ENCODE data around the gene ESPL1.
A peak's percentile ranks its signal among the peaks of the same experiment; 100 is the strongest.

The ESPL1 gene

DNA sequence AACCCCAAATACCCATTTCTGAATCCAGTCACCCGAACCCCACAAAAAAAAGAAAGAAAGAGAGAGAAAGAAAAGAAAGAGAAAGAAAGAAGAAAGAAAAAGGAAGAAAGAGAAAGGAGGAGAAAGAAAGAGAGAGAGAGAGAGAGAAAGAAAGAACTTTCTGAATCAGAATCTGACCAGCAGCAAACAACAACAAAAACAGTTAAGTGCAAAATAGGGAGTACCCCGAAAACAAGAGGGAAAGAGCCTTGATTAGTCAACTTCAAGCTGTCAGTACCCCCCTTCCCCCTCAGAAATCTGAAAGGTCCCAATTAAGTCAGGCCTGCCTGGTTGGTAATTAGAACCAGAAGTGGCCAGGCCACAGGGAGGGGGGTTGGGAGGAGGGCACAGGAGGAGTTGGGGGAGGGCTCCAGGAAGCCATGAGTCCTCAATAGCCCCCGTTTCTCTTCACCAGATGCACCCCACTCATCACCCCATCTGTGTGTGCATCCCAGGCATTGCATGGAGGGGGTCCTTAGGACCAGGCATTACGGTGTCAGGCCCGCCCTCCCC is 45.9 kb upstream of the ESPL1 start:
- H3K4me2 ChIP-seq (ENCODE audit: low read depth, low read length, poor library complexity, severe bottlenecking) = peak overlapping the region; percentile 92
- peaks cover 11% of the 10 kb centered on the region for H3F3A ChIP-seq (ENCODE audit: insufficient read depth)
- H3K79me2 ChIP-seq (ENCODE audit: insufficient read depth, low read length) = no peaks in the 10 kb centered on the region
- peak overlapping the region; percentile 69; the same call in 1 of the 2 replicates for H3K9ac ChIP-seq (ENCODE audit: low read length)
- peak overlapping the region; percentile 54 for H3K4me3 ChIP-seq (ENCODE audit: insufficient read depth, low read length, poor library complexity, severe bottlenecking)
- no peaks in the 10 kb centered on the region for H4K20me1 ChIP-seq (ENCODE audit: low read depth, low read length)
- TF ChIP-seq EZH2phosphoT487 (conservative IDR thresholded peaks at IDR 0.05; ENCODE audit: low read length) (no peak), CTCF (IDR thresholded peaks at IDR 0.05; ENCODE audit: insufficient read depth, low read length, poor library complexity, severe bottlenecking) (no peak)
- no peaks in the 10 kb centered on the region for H3K9me3 ChIP-seq (ENCODE audit: insufficient read depth, low read length)
- no peak overlapping the region for H3K27ac ChIP-seq (ENCODE audit: low read depth, low read length)
- H3K27me3 ChIP-seq (ENCODE audit: low read length) = no peaks in the 10 kb centered on the region
- H3K36me3 ChIP-seq (ENCODE audit: low read length) = no peaks in the 10 kb centered on the region
- no peak overlapping the region for H2AFZ ChIP-seq (ENCODE audit: low read depth, low read length, severe bottlenecking)
- no peaks in the 10 kb centered on the region for H3K9me2 ChIP-seq (replicated peaks; ENCODE audit: insufficient read depth, low read length)

- no peaks in the 10 kb centered on the region for H3K79me2 ChIP-seq (ENCODE audit: insufficient read depth, low read length)
- H3K27ac ChIP-seq (ENCODE audit: low read depth, low read length) = no peak overlapping the region
- TF ChIP-seq EZH2phosphoT487 (conservative IDR thresholded peaks at IDR 0.05; ENCODE audit: low read length) (no peak), CTCF (IDR thresholded peaks at IDR 0.05; ENCODE audit: insufficient read depth, low read length, poor library complexity, severe bottlenecking) (no peak)
- H3F3A ChIP-seq (ENCODE audit: insufficient read depth) = peaks cover 11% of the 10 kb centered on the region
- no peak overlapping the region for H3K4me3 ChIP-seq (ENCODE audit: insufficient read depth, low read length, poor library complexity, severe bottlenecking)
- H2AFZ ChIP-seq (ENCODE audit: low read depth, low read length, severe bottlenecking) = no peak overlapping the region
- H4K20me1 ChIP-seq (ENCODE audit: low read depth, low read length) = no peaks in the 10 kb centered on the region
- H3K27me3 ChIP-seq (ENCODE audit: low read length) = no peaks in the 10 kb centered on the region
- H3K36me3 ChIP-seq (ENCODE audit: low read length) = no peaks in the 10 kb centered on the region
- H3K9me2 ChIP-seq (replicated peaks; ENCODE audit: insufficient read depth, low read length) = no peaks in the 10 kb centered on the region
- H3K4me2 ChIP-seq (ENCODE audit: low read depth, low read length, poor library complexity, severe bottlenecking) = no peak overlapping the region
- no peak overlapping the region for H3K9ac ChIP-seq (ENCODE audit: low read length)
- no peaks in the 10 kb centered on the region for H3K9me3 ChIP-seq (ENCODE audit: insufficient read depth, low read length)
These were observed 45.3 kb upstream of the ESPL1 start for GRCh38 chr12:53222806-53223261.

GRCh38 chr12:53223389-53224060 is 44.6 kb upstream of the ESPL1 start:
- Histone ChIP-seq H3K4me2 (ENCODE audit: low read depth, low read length, poor library complexity, severe bottlenecking) (no peak overlapping the region), H3F3A (ENCODE audit: insufficient read depth) (peaks cover 11% of the 10 kb centered on the region), H3K27me3 (ENCODE audit: low read length) (no peaks in the 10 kb centered on the region), H3K9me3 (ENCODE audit: insufficient read depth, low read length) (no peaks in the 10 kb centered on the region), H3K79me2 (ENCODE audit: insufficient read depth, low read length) (no peaks in the 10 kb centered on the region), H3K9ac (ENCODE audit: low read length) (no peak overlapping the region), H4K20me1 (ENCODE audit: low read depth, low read length) (no peaks in the 10 kb centered on the region), H3K36me3 (ENCODE audit: low read length) (no peaks in the 10 kb centered on the region), H3K4me3 (ENCODE audit: insufficient read depth, low read length, poor library complexity, severe bottlenecking) (no peak overlapping the region), H3K9me2 (replicated peaks; ENCODE audit: insufficient read depth, low read length) (no peaks in the 10 kb centered on the region), H3K27ac (ENCODE audit: low read depth, low read length) (no peak overlapping the region), H2AFZ (ENCODE audit: low read depth, low read length, severe bottlenecking) (no peak overlapping the region)
- no peak for TF ChIP-seq CTCF (IDR thresholded peaks at IDR 0.05; ENCODE audit: insufficient read depth, low read length, poor library complexity, severe bottlenecking)
- TF ChIP-seq EZH2phosphoT487 (conservative IDR thresholded peaks at IDR 0.05; ENCODE audit: low read length) = no peak
